ENCODE data around the gene SMAD9. TPM values are rescaled to one million over a fixed set of nuclear protein-coding genes. Genes with fewer than 3 reads are reported as not detected.

The SMAD9 gene
- total and polyA plus RNA-seq, 9 of the 15 experiments (the other 6 are each of a cell fraction or from before 2014, with no cell fraction given) = 0.02 to 0.08 (median 0.03) TPM; not detected in 4

DNA sequence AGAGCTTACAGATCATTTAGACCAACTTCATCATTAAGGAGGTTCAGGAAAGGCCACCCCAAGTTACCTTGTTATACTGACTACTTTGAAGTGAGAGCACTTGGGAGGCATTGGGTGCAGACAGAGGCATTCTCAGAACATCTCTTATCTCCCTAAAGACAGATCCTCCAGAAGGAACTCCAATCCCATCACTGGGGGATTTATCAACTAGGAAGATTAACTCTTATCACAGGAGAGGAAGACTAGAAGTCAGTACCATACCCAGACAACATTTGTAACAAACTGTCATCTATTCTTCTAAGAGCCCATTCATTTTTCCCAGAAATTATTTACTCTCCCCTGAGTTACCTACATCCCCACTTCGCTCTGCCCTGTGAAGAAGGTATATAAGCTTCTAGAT, 106.8 kb downstream of the SMAD9 start (continued):
- no peak for TF ChIP-seq KLF16 (IDR thresholded peaks at IDR 0.05)
- TF ChIP-seq ZNF121 (CRISPR knock-in tag; conservative IDR thresholded peaks at IDR 0.05) = no peak
- no peak for TF ChIP-seq GTF2A2 (tag; IDR thresholded peaks at IDR 0.05)
- TF ChIP-seq, protein P1, sequence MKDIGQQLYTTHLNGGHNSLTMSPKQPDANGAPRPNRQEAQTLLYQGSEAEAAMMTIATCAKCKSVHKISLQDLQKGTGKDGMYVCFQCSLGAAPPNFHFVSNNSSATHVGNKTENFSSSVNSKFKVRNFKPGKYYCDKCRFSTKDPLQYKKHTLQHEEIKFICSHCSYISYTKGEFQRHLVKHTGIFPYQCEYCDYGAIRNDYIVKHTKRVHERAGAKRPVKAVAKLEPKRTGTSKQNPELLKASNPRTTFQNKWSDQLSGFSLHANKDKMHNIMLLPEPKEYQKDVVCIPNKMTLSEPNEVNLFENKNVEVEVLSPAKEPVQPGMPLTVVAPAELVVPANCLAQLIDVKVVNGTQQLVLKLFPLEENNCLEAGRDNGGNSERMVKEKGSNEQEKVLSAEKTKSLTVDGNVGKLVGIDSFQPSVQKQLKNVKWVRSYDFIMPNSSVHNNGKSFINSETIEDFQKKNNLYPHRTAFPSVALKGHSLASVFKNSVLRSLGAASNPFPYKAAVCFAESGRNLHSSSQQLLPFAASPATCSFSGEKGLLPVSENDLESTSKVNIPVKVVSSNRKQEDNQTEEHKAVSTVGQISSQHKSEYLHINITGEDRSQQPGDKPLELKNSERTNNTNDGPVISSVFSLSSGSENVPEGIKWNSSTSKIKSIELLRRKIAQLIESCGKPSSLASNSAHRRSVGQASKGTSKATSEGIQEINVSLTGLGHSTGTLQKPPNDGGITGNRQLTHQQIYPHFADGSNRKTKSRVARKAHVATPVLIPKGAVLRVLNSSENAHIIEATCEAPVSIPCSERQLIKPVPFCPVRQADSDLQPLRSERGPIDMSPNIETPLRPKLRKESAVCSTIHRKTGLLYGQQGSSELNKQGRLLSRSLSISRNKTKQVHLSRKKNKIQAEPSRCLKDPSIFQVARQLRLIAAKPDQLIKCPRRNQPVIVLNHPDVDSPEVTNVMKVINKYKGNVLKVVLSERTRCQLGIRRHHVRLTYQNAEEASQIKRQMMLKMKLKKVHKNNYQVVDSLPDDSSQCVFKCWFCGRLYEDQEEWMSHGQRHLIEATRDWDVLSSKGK (CRISPR knock-in tag; IDR thresholded peaks at IDR 0.05) = no peak
- no peak for TF ChIP-seq NFE2L1 (tag; IDR thresholded peaks at IDR 0.05; ENCODE audit: borderline replicate concordance, low read depth)

DNA sequence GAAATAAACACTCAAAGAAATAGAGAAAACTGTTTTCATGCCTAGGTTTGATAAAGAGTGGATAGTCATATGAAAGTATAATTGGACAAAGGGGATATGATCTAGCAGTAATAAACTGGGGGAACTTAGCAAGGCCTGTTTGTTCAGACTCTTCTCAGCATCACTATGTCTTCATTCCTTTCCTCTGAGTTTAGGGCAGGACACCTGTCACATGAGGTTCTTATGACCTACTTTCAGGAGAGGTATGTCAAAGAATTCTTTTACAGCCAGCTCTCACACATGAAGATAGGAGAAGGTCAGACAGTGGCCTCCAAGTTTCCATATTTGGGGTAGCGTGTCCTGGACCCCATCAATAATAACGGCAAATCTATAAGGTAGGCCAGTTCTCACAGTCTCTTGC, 112.4 kb downstream of the SMAD9 start:
- ATAC-seq (no peak), FAIRE-seq (no peak), DNase-seq (ENCODE audit: extremely low read depth in 1 of 4, low spot score in 3 of 4) (no peak)
- intact Hi-C loops (cut with micrococcal nuclease) = no loop called here
- Histone ChIP-seq H4K20me1 (replicated peaks; ENCODE audit: control insufficient read depth, insufficient read depth, low read length) (no peaks in the 10 kb centered on the region), H3K4me2 (ENCODE audit: insufficient read depth, low read length) (no peak overlapping the region), H3K4me1 (replicated peaks in 1 of 2; ENCODE audit: control insufficient read depth in 2 of 2, insufficient read depth in 2 of 2, low read length in 2 of 2) (no peaks in the 10 kb centered on the region), H3K79me2 (ENCODE audit: control insufficient read depth, insufficient read depth, low read length) (no peaks in the 10 kb centered on the region), H3K9me1 (ENCODE audit: control insufficient read depth, insufficient read depth, low read length) (no peaks in the 10 kb centered on the region), H3K27ac (ENCODE audit: extremely low read depth, low read depth, low read length) (no peak overlapping the region), H2AFZ (ENCODE audit: low read depth, low read length) (no peak overlapping the region), H3K36me3 (ENCODE audit: control insufficient read depth, insufficient read depth, low read length) (no peaks in the 10 kb centered on the region), H3K4me3 (no peak overlapping the region), H3K9ac (ENCODE audit: insufficient read depth in 1 of 2, low read depth in 2 of 2, low read length in 2 of 2) (no peak overlapping the region), H3K9me3 (replicated peaks; ENCODE audit: control insufficient read depth, insufficient read depth, low read depth, low read length) (no peaks in the 10 kb centered on the region), H3K27me3 (ENCODE audit: control insufficient read depth in 2 of 2, insufficient read depth in 2 of 2, low read length in 2 of 2) (no peaks in the 10 kb centered on the region; a peak in 1 of 5 replicates)
- WGBS (ENCODE audit: insufficient coverage, low coverage, missing lambda C conversion rate) = 0% methylated on average over 2 of the region's 2 CpGs
- BruUV-seq (replicated peaks) = no TSS peak
- CTCF ChIA-PET (ENCODE audit: low intra/inter-chr PET ratio) = no interaction called here
- in situ Hi-C loops (cut with MboI) = no loop called here
- POLR2A ChIA-PET = interaction anchor here (0.6 kb wide), 1 partner anchor 25 kb away, joined by 3 read pairs; no protein-coding TSS in a partner anchor
- no peak for TF ChIP-seq KDM2B (CRISPR knock-in tag; IDR thresholded peaks at IDR 0.05)
- TF ChIP-seq, protein P2, sequence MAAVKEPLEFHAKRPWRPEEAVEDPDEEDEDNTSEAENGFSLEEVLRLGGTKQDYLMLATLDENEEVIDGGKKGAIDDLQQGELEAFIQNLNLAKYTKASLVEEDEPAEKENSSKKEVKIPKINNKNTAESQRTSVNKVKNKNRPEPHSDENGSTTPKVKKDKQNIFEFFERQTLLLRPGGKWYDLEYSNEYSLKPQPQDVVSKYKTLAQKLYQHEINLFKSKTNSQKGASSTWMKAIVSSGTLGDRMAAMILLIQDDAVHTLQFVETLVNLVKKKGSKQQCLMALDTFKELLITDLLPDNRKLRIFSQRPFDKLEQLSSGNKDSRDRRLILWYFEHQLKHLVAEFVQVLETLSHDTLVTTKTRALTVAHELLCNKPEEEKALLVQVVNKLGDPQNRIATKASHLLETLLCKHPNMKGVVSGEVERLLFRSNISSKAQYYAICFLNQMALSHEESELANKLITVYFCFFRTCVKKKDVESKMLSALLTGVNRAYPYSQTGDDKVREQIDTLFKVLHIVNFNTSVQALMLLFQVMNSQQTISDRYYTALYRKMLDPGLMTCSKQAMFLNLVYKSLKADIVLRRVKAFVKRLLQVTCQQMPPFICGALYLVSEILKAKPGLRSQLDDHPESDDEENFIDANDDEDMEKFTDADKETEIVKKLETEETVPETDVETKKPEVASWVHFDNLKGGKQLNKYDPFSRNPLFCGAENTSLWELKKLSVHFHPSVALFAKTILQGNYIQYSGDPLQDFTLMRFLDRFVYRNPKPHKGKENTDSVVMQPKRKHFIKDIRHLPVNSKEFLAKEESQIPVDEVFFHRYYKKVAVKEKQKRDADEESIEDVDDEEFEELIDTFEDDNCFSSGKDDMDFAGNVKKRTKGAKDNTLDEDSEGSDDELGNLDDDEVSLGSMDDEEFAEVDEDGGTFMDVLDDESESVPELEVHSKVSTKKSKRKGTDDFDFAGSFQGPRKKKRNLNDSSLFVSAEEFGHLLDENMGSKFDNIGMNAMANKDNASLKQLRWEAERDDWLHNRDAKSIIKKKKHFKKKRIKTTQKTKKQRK (IDR thresholded peaks at IDR 0.05; ENCODE audit: borderline replicate concordance, low read depth, low read length) = no peak
- TF ChIP-seq FOXJ2 (tag; IDR thresholded peaks at IDR 0.05) = no peak
- TF ChIP-seq NELFE (IDR thresholded peaks at IDR 0.05; ENCODE audit: insufficient read depth, insufficient read length) = no peak
- TF ChIP-seq ZNF41 (CRISPR knock-in tag; conservative IDR thresholded peaks at IDR 0.05) = no peak
- no peak for TF ChIP-seq ZNF184 (CRISPR knock-in tag; IDR thresholded peaks at IDR 0.05)
- TF ChIP-seq STAT5A (IDR thresholded peaks at IDR 0.05; ENCODE audit: borderline replicate concordance, low read length) = no peak
- no peak for TF ChIP-seq ZNF699 (CRISPR knock-in tag; IDR thresholded peaks at IDR 0.05; ENCODE audit: insufficient replicate concordance)
- TF ChIP-seq SIX5 (IDR thresholded peaks at IDR 0.05; ENCODE audit: borderline replicate concordance in 1 of 2, insufficient read depth in 1 of 2, low read depth in 1 of 2, low read length in 2 of 2) = no peak
- no peak for TF ChIP-seq FOXK2 (conservative IDR thresholded peaks at IDR 0.05 in 1 of 2, IDR thresholded peaks at IDR 0.05 in 1 of 2; ENCODE audit: low read depth in 2 of 2)

All from K562 (cell line).